ENCODE measurements around the gene NR2F1. TPM values are rescaled to one million over a fixed set of nuclear protein-coding genes. Genes with fewer than 3 reads are reported as not detected.
"Not testable (repeated sequence)": the region's sequence is repeated elsewhere in the genome, so short reads cannot be mapped to it uniquely, and the experiment has no call there.

Gene NR2F1
- total RNA-seq: 100 to 1,000 TPM in 1 of 4 donors, 10 to 100 TPM in 3; 29.4 to 111 (median 37.8) TPM

DNA sequence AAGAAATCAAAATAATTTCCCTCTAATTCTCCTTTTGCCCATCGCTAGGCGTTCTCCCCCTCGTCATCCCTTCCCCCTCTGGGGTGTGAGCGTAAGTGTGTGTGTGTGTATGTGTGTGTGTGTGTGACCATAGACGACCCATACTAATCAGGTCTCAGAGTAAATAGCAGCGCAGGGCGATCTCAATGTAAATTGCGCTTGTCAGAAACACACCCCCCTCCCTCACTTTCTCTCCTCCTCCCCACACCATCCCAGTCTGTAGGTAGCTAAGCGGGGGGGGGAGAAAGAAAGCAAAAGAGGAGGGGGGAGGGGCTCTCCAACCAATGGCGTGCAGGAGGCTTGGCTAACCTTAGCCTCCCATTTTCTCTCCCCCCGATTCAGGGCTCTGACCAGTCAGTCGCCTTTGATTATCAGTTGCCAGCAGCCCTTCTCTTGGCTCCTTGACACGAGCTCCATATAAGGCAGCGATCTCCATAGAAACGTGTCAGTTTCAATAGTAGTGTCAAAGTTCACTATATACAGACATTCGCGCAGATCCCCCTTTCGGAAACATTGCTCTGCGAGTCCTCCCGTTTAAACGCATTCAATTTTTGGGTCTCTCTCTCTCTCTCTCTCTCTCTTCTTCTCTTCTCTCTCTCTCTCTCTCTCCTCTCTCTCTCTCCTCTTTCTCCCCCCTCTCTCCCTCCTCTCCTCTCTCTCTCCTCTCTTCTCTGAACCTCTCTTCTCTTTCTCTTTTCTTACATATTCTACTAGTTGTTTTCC, at the start of gene NR2F1:
TSS of gene NR2F1 (plus strand) at position 546 of the 762 bp plus-strand sequence. CDS start 1,802 bp downstream, outside the sequence.
- H3K36me3 ChIP-seq: no peaks in the 10 kb centered on the region
- H3K27me3 ChIP-seq: peaks cover 15% of the 10 kb centered on the region
- peak; percentile 68 for ATAC-seq
- peaks cover 0 to 59% (median 4%) of the 10 kb centered on the region in 3 donors for H3K4me1 ChIP-seq
- H3K4me3 ChIP-seq: peak within 1 kb of the TSS; percentile 54 to 74
- H3K9me3 ChIP-seq: no peaks in the 10 kb centered on the region
- peak within 1 kb of the TSS; percentile 44 to 94 (median 86) for H3K27ac ChIP-seq
- peak; percentile 62 for TF ChIP-seq POLR2AphosphoS5 (IDR thresholded peaks at IDR 0.05)
- no peak for TF ChIP-seq EP300 (IDR thresholded peaks at IDR 0.05)
- TF ChIP-seq, protein P1, sequence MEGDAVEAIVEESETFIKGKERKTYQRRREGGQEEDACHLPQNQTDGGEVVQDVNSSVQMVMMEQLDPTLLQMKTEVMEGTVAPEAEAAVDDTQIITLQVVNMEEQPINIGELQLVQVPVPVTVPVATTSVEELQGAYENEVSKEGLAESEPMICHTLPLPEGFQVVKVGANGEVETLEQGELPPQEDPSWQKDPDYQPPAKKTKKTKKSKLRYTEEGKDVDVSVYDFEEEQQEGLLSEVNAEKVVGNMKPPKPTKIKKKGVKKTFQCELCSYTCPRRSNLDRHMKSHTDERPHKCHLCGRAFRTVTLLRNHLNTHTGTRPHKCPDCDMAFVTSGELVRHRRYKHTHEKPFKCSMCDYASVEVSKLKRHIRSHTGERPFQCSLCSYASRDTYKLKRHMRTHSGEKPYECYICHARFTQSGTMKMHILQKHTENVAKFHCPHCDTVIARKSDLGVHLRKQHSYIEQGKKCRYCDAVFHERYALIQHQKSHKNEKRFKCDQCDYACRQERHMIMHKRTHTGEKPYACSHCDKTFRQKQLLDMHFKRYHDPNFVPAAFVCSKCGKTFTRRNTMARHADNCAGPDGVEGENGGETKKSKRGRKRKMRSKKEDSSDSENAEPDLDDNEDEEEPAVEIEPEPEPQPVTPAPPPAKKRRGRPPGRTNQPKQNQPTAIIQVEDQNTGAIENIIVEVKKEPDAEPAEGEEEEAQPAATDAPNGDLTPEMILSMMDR (IDR thresholded peaks at IDR 0.05): peak in 2 of 4 experiments; percentile 79 to 86
- TF ChIP-seq POLR2A (IDR thresholded peaks at IDR 0.05): no peak
- WGBS, 2 donors (ENCODE audit: low coverage in 1 of 2): 1% methylated on average over 18 to 20 of the region's 21 CpGs

DNA sequence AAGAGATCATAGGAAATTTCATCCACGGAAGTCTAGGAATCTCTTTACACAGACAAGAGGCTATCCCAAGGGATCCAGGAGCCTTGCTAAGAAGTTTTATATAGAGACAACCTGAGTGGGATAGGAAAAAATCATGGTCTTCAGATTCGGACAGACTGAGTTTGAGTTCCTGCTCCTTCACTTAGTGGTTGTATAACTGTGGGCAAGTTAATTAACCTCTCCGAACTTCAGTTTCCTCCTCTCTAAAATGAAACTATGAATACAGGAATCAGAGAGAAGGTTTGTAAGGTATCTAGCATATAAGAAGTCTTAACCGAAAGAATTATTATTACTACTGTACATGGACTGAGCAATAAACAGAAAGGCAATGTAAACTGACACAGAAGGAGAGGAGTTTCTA, 37.1 kb upstream of the NR2F1 start:
- H3K4me1 ChIP-seq: peaks cover 0 to 14% (median 0%) of the 10 kb centered on the region in 3 donors
- no peak for TF ChIP-seq EP300 (IDR thresholded peaks at IDR 0.05)
- TF ChIP-seq POLR2A (IDR thresholded peaks at IDR 0.05): no peak
- TF ChIP-seq, protein P1 (IDR thresholded peaks at IDR 0.05): no peak
- no peak for TF ChIP-seq POLR2AphosphoS5 (IDR thresholded peaks at IDR 0.05)
- peak overlapping the region in 1 of 2 donors; percentile 22 for H3K4me3 ChIP-seq
- H3K27me3 ChIP-seq: no peaks in the 10 kb centered on the region
- peak overlapping the region in 1 of 4 donors; percentile 50 for H3K27ac ChIP-seq
- no peak for ATAC-seq
- no peaks in the 10 kb centered on the region for H3K9me3 ChIP-seq
- H3K36me3 ChIP-seq: no peaks in the 10 kb centered on the region
- WGBS, 2 donors (ENCODE audit: low coverage in 1 of 2): 40 to 48% methylated on average over 4 of the region's 4 CpGs

DNA sequence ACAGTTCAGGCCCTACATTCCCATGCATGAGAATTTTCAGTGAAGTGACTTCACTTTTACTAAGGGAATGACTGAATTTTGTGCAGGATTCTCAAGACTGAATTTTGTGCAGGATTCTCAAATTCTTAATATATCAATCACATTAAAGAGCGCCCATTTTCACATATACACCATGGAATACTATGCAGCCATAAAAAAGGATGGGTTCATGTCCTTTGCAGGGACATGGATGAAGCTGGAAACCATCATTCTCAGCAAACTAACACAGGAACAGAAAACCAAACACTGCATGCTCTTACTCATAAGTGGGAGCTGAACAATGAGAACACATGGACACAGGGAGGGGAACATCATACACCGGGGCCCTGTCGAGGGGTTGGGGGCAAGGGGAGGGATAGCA, 33.4 kb upstream of the NR2F1 start:
- Histone ChIP-seq H3K4me1 (peaks cover 0 to 14% (median 0%) of the 10 kb centered on the region in 3 donors), H3K36me3 (peaks cover 0 to 16% of the 10 kb centered on the region in 2 donors)
- not testable (repeated sequence) for ATAC-seq, H3K9me3 ChIP-seq, H3K27me3 ChIP-seq, H3K4me3 ChIP-seq, H3K27ac ChIP-seq
- WGBS, 2 donors (ENCODE audit: low coverage in 1 of 2): 100% methylated on average over 1 to 2 of the region's 3 CpGs

DNA sequence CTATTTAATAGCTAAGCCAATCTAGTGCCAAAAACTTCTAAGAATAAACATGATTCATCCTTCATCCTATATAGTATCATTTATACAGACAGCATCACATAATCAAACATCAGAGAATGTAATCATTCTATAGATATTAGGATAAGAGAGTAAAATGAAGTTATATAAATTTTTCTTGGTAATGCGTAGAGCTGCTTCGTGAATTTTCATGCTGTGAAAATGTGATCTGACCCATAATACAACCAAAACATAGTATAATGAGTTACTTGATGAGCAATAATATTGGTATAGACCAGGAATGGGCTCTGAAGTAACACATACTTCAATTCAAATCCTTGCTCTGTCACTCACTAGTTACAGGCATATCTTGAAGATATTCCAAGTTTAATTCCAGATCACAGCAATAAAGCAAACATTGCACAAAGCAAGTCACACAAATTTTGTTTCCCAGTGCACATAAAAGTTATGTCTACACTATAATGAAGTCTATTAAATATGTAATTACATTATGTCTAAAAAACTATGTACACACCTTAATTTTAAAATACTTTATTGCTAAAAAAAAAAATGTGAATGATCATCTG, 25.9 kb upstream of the NR2F1 start:
- H3K9me3 ChIP-seq: no peaks in the 10 kb centered on the region
- peaks cover 0 to 35% of the 10 kb centered on the region in 2 donors for H3K36me3 ChIP-seq
- no peaks in the 10 kb centered on the region for H3K27me3 ChIP-seq
- no peak overlapping the region for H3K27ac ChIP-seq
- TF ChIP-seq, protein P1 (IDR thresholded peaks at IDR 0.05): no peak
- H3K4me1 ChIP-seq: no peaks in the 10 kb centered on the region
- H3K4me3 ChIP-seq: no peak overlapping the region
- ATAC-seq: no peak
- WGBS, 2 donors (ENCODE audit: low coverage in 1 of 2): 95% methylated on average over 2 of the region's 2 CpGs

DNA sequence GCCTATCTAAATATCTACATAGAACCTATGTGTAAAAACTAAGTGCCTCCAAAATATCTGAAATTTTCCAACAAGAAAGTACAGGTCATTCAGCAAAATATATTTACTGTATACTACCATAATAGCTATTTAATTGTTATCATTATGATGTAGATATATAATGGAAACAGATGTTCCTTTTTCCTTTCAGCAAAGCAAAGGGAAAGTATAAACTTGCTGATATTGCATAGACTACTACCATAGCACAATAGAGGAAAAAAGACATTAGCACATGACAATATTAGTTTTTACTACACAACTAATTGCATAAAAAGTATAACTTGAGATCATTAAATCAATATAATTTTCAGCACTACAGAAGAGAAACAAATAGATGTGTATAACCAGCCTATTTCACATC, 16.9 kb upstream of the NR2F1 start:
- Histone ChIP-seq H3K27me3 (peaks cover 8% of the 10 kb centered on the region), H3K36me3 (peaks cover 0 to 24% of the 10 kb centered on the region in 2 donors), H3K4me3 (no peak overlapping the region), H3K4me1 (peaks cover 0 to 18% (median 0%) of the 10 kb centered on the region in 3 donors), H3K27ac (no peak overlapping the region), H3K9me3 (no peaks in the 10 kb centered on the region)
- no peak for ATAC-seq
- no peak for TF ChIP-seq POLR2A (IDR thresholded peaks at IDR 0.05)
- TF ChIP-seq, protein P1 (IDR thresholded peaks at IDR 0.05): no peak
- no peak for TF ChIP-seq POLR2AphosphoS5 (IDR thresholded peaks at IDR 0.05)
- no peak for TF ChIP-seq EP300 (IDR thresholded peaks at IDR 0.05)

Data from gastroesophageal sphincter (tissue), 4 donors.